Keratinocyte (primary cell): Measurements from ENCODE around the gene BCL11B. TPM values are rescaled to one million over a fixed set of nuclear protein-coding genes. Genes with fewer than 3 reads are reported as not detected.

Experiments used
- DNase-seq: peaks from one replicate; pipeline ENCODE4 v3.0.0-alpha.2; 2011; ENCODE audit warnings: low read depth, missing footprints, low spot score
- FAIRE-seq: peaks from 2 replicates; lab custom pipeline; 2011; peaks lifted over from hg19 to GRCh38; lab: Jason Lieb, UNC
- H2AFZ ChIP-seq: 2 replicates; pipeline ENCODE4 v1.6.0; 2012; ENCODE audit warnings: low read length, control low read depth, inconsistent platforms; ENCODE audit not compliant: control insufficient read depth
- H3K27ac ChIP-seq: 2 replicates; pipeline ENCODE4 v1.5.1; 2011; ENCODE audit warnings: low read length; ENCODE audit not compliant: control insufficient read depth, insufficient read depth
- H3K27me3 ChIP-seq: 3 replicates; pipeline ENCODE4 v1.6.0; 2011; ENCODE audit warnings: low read length; ENCODE audit not compliant: control insufficient read depth, insufficient read depth; ENCODE audit errors: extremely low read depth
- H3K36me3 ChIP-seq, 2 experiments: 2 replicates in 1 of 2; 3 replicates in 1 of 2; pipeline ENCODE4 v1.5.1; 2011; ENCODE audit warnings: low read length in 2 of 2, mild to moderate bottlenecking in 1 of 2; ENCODE audit not compliant: control insufficient read depth in 2 of 2, insufficient read depth in 2 of 2; ENCODE audit errors: extremely low read depth in 1 of 2
- H3K4me1 ChIP-seq: 3 replicates; pipeline ENCODE4 v1.5.1; 2011; ENCODE audit warnings: low read length; ENCODE audit not compliant: control insufficient read depth, insufficient read depth; ENCODE audit errors: extremely low read depth
- H3K4me2 ChIP-seq: 3 replicates; pipeline ENCODE4 v1.6.0; 2011; ENCODE audit warnings: low read depth, low read length; ENCODE audit not compliant: control insufficient read depth, insufficient read depth; ENCODE audit errors: extremely low read depth
- H3K4me3 ChIP-seq, 3 experiments: fragments of 200-600 bp in 1 of 3; sonication (generic) in 1 of 3; 2 replicates in 2 of 3; 3 replicates in 1 of 3; pipeline ENCODE4 v1.5.1; 2011 to 2016; ENCODE audit warnings: low read length in 3 of 3, mild to moderate bottlenecking in 3 of 3, control low read depth in 2 of 3, inconsistent platforms in 1 of 3, low read depth in 1 of 3, mixed read lengths in 1 of 3, mixed run types in 1 of 3, moderate library complexity in 1 of 3; ENCODE audit not compliant: control insufficient read depth in 2 of 3, insufficient read depth in 2 of 3; ENCODE audit errors: extremely low read depth in 1 of 3
- H3K79me2 ChIP-seq: 2 replicates; pipeline ENCODE4 v1.6.0; 2012; ENCODE audit warnings: low read length; ENCODE audit not compliant: control insufficient read depth, insufficient read depth
- H3K9ac ChIP-seq: 3 replicates; pipeline ENCODE4 v1.6.0; 2011; ENCODE audit warnings: low read length; ENCODE audit not compliant: control insufficient read depth, insufficient read depth; ENCODE audit errors: extremely low read depth
- H3K9me1 ChIP-seq: 3 replicates; pipeline ENCODE4 v1.6.0; 2011; ENCODE audit warnings: low read length; ENCODE audit not compliant: control insufficient read depth, insufficient read depth; ENCODE audit errors: extremely low read depth
- H3K9me3 ChIP-seq: 2 replicates; pipeline ENCODE4 v1.5.1; 2012; ENCODE audit warnings: low read depth, low read length; ENCODE audit not compliant: control insufficient read depth
- H4K20me1 ChIP-seq: 3 replicates; pipeline ENCODE4 v1.6.0; 2011; ENCODE audit warnings: low read length; ENCODE audit not compliant: control insufficient read depth, insufficient read depth; ENCODE audit errors: extremely low read depth
- EZH2 ChIP-seq: IDR thresholded peaks from one replicate; pipeline ENCODE4 v1.6.1; 2012; ENCODE audit warnings: inconsistent platforms, mild to moderate bottlenecking, low read length, moderate library complexity
- dilution Hi-C: fragments of 300-500 bp; cut with MboI; formaldehyde crosslinking; loops from one replicate; pipeline ENCODE4 v1.7.0; 2020; ENCODE audit warnings: low sequenced_read_pairs; ENCODE audit not compliant: extremely low pct_ligation_motif_present
- polyA plus RNA-seq, 5 experiments: library from polyadenylated mRNA; depleted of rRNA in 3 of 5; stranded (reverse) in 3 of 5; stranded (forward) in 1 of 5; unstranded in 1 of 5; fragments of >200 nt; gene quantifications; 1 replicate in 1 of 5; 2 replicates in 3 of 5; 3 replicates in 1 of 5; pipeline versions ENCODE4 v1.2.1 to v1.2.3, GENCODE V29; 2011 to 2012; ENCODE audit warnings: missing spikeins in 2 of 5, low read depth in 1 of 5, low replicate concordance in 1 of 5
- TF ChIP-seq, protein P1 (sequence below), 3 experiments: IDR thresholded peaks in 1 of 3; conservative IDR thresholded peaks in 1 of 3; optimal IDR thresholded peaks in 1 of 3; 2 replicates in 2 of 3; 3 replicates in 1 of 3; pipeline versions ENCODE3 to v1.5.1; 2011; ENCODE audit warnings: low read length in 3 of 3, mild to moderate bottlenecking in 3 of 3, moderate library complexity in 2 of 3, control low read depth in 1 of 3, inconsistent platforms in 1 of 3; ENCODE audit not compliant: insufficient read depth in 2 of 3; ENCODE audit errors: extremely low read depth in 1 of 3

The BCL11B gene
- polyA plus RNA-seq, 1 donor (not counting 4 experiments of a cell fraction or from before 2014, with no cell fraction given) = 5.2 TPM

DNA sequence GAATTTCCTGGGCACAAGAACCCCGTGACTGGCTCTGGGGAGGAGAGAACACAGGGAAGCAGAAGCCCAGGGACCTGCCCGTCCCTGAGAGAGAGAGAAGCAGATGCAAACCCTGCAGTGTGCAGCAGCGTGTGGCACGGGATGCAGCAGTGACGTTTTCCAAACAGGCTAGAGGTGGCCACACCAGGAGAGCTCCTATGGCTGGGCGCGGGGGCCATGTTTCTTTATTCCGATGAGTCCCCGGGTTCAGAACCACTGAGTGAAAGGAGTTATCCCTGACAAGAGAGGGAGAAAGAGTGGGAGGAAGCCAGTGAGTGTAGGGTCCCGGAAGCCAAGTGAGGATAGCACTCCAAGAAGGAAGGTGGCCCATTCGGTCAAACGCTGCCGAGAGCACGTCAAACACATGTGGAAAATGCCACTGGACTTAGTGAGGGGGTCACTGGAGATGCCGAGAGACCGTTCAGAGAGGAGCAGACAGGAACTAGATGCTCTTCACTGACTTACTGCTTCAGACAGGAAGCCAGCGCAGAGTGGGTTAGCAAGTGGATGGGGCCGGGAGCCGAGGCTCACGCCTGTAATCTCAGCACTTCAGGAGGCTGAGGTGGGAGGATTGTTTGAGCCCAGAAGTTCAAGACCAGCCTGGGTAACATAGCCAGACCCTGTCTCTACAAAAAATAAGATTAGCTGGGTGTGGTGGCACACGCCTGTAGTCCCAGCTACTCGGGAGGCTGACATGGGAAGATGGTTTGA, 123.0 kb downstream of the BCL11B start:
- dilution Hi-C loops = no loop called here

GRCh38 chr14:99148131-99148530, 123.9 kb downstream of the BCL11B start:
- dilution Hi-C loops = no loop called here
- FAIRE-seq = no peak
- DNase-seq = no peak

More for the DNA sequence above, 123.0 kb downstream of the BCL11B start:
- no peaks in the 10 kb centered on the region for H4K20me1 ChIP-seq
- H3K4me2 ChIP-seq = no peak overlapping the region
- H3K9me3 ChIP-seq = no peaks in the 10 kb centered on the region
- no peaks in the 10 kb centered on the region for H3K4me1 ChIP-seq
- H3K36me3 ChIP-seq = no peaks in the 10 kb centered on the region
- FAIRE-seq (no peak), DNase-seq (no peak)
- TF ChIP-seq EZH2 = no peak
- TF ChIP-seq, protein P1, sequence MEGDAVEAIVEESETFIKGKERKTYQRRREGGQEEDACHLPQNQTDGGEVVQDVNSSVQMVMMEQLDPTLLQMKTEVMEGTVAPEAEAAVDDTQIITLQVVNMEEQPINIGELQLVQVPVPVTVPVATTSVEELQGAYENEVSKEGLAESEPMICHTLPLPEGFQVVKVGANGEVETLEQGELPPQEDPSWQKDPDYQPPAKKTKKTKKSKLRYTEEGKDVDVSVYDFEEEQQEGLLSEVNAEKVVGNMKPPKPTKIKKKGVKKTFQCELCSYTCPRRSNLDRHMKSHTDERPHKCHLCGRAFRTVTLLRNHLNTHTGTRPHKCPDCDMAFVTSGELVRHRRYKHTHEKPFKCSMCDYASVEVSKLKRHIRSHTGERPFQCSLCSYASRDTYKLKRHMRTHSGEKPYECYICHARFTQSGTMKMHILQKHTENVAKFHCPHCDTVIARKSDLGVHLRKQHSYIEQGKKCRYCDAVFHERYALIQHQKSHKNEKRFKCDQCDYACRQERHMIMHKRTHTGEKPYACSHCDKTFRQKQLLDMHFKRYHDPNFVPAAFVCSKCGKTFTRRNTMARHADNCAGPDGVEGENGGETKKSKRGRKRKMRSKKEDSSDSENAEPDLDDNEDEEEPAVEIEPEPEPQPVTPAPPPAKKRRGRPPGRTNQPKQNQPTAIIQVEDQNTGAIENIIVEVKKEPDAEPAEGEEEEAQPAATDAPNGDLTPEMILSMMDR (optimal IDR thresholded peaks at IDR 0.05 in 1 of 3, IDR thresholded peaks at IDR 0.05 in 1 of 3, conservative IDR thresholded peaks at IDR 0.05 in 1 of 3; ENCODE audit: extremely low read depth in 1 of 3, insufficient read depth in 2 of 3, low read length in 3 of 3) = no peak
- no peaks in the 10 kb centered on the region for H3K79me2 ChIP-seq
- H2AFZ ChIP-seq = no peak overlapping the region
- H3K9ac ChIP-seq = no peak overlapping the region
- no peak overlapping the region for H3K27ac ChIP-seq
- H3K4me3 ChIP-seq = no peak overlapping the region
- no peaks in the 10 kb centered on the region for H3K9me1 ChIP-seq
- H3K27me3 ChIP-seq = no peaks in the 10 kb centered on the region

More at GRCh38 chr14:99148131-99148530, 123.9 kb downstream of the BCL11B start:
- Histone ChIP-seq H3K27me3 (no peaks in the 10 kb centered on the region), H3K36me3 (no peaks in the 10 kb centered on the region), H3K27ac (no peak overlapping the region), H4K20me1 (no peaks in the 10 kb centered on the region), H3K9me1 (no peaks in the 10 kb centered on the region), H3K9ac (no peak overlapping the region), H2AFZ (no peak overlapping the region), H3K9me3 (no peaks in the 10 kb centered on the region), H3K79me2 (no peaks in the 10 kb centered on the region), H3K4me2 (no peak overlapping the region), H3K4me3 (no peak overlapping the region), H3K4me1 (no peaks in the 10 kb centered on the region)
- no peak for TF ChIP-seq EZH2
- TF ChIP-seq, protein P1 (optimal IDR thresholded peaks at IDR 0.05 in 1 of 3, IDR thresholded peaks at IDR 0.05 in 1 of 3, conservative IDR thresholded peaks at IDR 0.05 in 1 of 3; ENCODE audit: extremely low read depth in 1 of 3, insufficient read depth in 2 of 3, low read length in 3 of 3) = no peak
